Measurements from ENCODE around the gene RAB3GAP2. TPM values are rescaled to one million over a fixed set of nuclear protein-coding genes. Genes with fewer than 3 reads are reported as not detected.
A peak's percentile ranks its signal among the peaks of the same experiment; 100 is the strongest.

The RAB3GAP2 gene
- total RNA-seq, 1 experiment from 2014 or later, result 64.3 TPM

DNA sequence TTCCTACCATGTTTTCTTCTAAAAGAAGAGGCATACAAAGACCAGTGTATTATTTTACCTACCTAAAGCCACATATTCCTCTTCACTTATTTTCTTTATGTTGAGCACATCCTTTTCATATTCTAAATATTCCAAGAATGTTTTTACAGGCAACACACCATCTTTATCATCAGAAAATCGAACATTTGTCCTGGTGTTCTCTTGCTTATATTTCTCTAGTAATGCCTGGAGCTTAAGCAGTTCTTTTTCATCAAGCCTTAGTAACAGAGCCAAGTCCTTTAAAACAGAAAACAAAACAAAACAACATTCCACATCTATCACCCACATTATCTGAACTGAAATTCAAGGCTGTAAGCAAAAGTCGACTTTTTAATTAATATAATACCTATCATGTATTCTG lies 89.6 kb downstream of the RAB3GAP2 start (continued):
- TF ChIP-seq, protein P1, sequence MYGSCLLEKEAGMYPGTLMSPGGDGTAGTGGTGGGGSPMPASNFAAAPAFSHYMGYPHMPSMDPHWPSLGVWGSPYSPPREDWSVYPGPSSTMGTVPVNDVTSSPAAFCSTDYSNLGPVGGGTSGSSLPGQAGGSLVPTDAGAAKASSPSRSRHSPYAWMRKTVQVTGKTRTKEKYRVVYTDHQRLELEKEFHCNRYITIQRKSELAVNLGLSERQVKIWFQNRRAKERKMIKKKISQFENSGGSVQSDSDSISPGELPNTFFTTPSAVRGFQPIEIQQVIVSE (CRISPR knock-in tag; IDR thresholded peaks at IDR 0.05; ENCODE audit: borderline replicate concordance), result no peak
- TF ChIP-seq NR2C2 (CRISPR knock-in tag; IDR thresholded peaks at IDR 0.05), result no peak
- TF ChIP-seq CREB1 (CRISPR knock-in tag; IDR thresholded peaks at IDR 0.05), result no peak
- no peak for TF ChIP-seq NR3C1 (CRISPR knock-in tag; conservative IDR thresholded peaks at IDR 0.05; ENCODE audit: low read depth)
- no peak for TF ChIP-seq RORB (CRISPR knock-in tag; IDR thresholded peaks at IDR 0.05)
- no peak for TF ChIP-seq SMAD4 (CRISPR knock-in tag; IDR thresholded peaks at IDR 0.05)

DNA sequence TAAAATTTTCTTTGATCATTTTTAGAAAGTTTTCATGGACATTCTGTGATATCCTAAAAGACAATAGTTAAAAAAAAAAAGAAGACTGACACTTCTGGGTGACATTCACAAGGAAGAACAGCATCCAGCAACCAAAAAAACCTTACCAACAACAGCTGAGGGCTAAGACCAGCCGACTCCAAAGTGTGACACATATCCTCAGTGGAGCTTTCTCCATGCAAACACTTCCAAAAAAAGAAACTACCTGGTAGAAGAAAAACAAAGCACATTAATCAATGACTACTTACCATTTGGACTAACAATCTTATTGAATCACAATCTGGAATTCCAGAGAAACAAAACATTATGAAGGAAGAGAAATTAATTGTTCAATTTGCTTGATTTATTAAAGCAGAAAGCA lies 90.1 kb downstream of the RAB3GAP2 start:
- Mint-ChIP-seq H3K9me3 (no peaks in the 10 kb centered on the region), H3K27me3 (ENCODE audit: low read depth) (no peaks in the 10 kb centered on the region), H3K4me3 (no peak overlapping the region), H3K36me3 (peaks cover 34% of the 10 kb centered on the region), H3K4me1 (no peaks in the 10 kb centered on the region), H3K27ac (no peak overlapping the region)
- ATAC-seq (no peak), DNase-seq (ENCODE audit: low spot score) (no peak)
- CTCF ChIA-PET, result no interaction called here
- TF ChIP-seq ZNF396 (CRISPR knock-in tag; IDR thresholded peaks at IDR 0.05; ENCODE audit: borderline replicate concordance) (no peak), ATF1 (CRISPR knock-in tag; IDR thresholded peaks at IDR 0.05) (no peak), ZNF416 (CRISPR knock-in tag; IDR thresholded peaks at IDR 0.05) (no peak), ZNF121 (CRISPR knock-in tag; IDR thresholded peaks at IDR 0.05) (no peak), KAT7 (CRISPR knock-in tag; IDR thresholded peaks at IDR 0.05; ENCODE audit: borderline replicate concordance) (no peak), MYBL2 (CRISPR knock-in tag; IDR thresholded peaks at IDR 0.05) (no peak), FOXK1 (CRISPR knock-in tag; IDR thresholded peaks at IDR 0.05) (no peak), GTF2I (CRISPR knock-in tag; conservative IDR thresholded peaks at IDR 0.05) (no peak), ZNF219 (CRISPR knock-in tag; IDR thresholded peaks at IDR 0.05; ENCODE audit: borderline replicate concordance) (no peak), SMAD4 (CRISPR knock-in tag; IDR thresholded peaks at IDR 0.05) (no peak), JAZF1 (CRISPR knock-in tag; IDR thresholded peaks at IDR 0.05) (no peak), NFATC4 (CRISPR knock-in tag; IDR thresholded peaks at IDR 0.05) (no peak), CBFB (CRISPR knock-in tag; IDR thresholded peaks at IDR 0.05; ENCODE audit: low read depth) (no peak)
- TF ChIP-seq, protein P2, sequence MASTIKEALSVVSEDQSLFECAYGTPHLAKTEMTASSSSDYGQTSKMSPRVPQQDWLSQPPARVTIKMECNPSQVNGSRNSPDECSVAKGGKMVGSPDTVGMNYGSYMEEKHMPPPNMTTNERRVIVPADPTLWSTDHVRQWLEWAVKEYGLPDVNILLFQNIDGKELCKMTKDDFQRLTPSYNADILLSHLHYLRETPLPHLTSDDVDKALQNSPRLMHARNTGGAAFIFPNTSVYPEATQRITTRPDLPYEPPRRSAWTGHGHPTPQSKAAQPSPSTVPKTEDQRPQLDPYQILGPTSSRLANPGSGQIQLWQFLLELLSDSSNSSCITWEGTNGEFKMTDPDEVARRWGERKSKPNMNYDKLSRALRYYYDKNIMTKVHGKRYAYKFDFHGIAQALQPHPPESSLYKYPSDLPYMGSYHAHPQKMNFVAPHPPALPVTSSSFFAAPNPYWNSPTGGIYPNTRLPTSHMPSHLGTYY (CRISPR knock-in tag; IDR thresholded peaks at IDR 0.05), result no peak
- TF ChIP-seq, protein P3, sequence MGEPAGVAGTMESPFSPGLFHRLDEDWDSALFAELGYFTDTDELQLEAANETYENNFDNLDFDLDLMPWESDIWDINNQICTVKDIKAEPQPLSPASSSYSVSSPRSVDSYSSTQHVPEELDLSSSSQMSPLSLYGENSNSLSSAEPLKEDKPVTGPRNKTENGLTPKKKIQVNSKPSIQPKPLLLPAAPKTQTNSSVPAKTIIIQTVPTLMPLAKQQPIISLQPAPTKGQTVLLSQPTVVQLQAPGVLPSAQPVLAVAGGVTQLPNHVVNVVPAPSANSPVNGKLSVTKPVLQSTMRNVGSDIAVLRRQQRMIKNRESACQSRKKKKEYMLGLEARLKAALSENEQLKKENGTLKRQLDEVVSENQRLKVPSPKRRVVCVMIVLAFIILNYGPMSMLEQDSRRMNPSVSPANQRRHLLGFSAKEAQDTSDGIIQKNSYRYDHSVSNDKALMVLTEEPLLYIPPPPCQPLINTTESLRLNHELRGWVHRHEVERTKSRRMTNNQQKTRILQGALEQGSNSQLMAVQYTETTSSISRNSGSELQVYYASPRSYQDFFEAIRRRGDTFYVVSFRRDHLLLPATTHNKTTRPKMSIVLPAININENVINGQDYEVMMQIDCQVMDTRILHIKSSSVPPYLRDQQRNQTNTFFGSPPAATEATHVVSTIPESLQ (CRISPR knock-in tag; IDR thresholded peaks at IDR 0.05), result no peak
- TF ChIP-seq, protein P4, sequence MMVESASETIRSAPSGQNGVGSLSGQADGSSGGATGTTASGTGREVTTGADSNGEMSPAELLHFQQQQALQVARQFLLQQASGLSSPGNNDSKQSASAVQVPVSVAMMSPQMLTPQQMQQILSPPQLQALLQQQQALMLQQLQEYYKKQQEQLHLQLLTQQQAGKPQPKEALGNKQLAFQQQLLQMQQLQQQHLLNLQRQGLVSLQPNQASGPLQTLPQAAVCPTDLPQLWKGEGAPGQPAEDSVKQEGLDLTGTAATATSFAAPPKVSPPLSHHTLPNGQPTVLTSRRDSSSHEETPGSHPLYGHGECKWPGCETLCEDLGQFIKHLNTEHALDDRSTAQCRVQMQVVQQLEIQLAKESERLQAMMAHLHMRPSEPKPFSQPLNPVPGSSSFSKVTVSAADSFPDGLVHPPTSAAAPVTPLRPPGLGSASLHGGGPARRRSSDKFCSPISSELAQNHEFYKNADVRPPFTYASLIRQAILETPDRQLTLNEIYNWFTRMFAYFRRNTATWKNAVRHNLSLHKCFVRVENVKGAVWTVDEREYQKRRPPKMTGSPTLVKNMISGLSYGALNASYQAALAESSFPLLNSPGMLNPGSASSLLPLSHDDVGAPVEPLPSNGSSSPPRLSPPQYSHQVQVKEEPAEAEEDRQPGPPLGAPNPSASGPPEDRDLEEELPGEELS (CRISPR knock-in tag; IDR thresholded peaks at IDR 0.05), result no peak
- POLR2A ChIA-PET, result no interaction called here

DNA sequence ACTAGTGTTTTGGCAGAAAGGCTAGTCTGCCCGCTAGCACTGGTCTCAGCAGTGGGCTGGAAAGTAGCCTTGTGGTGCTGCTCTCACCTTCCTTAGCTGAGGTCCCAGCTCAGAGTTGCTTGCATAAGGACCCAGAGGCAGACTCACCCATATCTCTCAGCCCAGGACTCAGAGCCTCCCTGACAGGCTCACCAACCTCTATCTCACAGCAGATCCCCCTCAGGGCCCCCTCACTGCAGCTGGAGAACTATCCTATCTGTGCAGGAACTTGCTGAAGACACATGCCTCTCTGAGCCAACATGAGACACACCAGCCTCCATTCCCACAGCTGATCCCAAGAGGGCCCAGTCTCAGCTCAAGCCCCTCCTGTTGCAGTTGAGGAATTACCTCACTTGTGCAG lies 95.7 kb downstream of the RAB3GAP2 start:
- DNase-seq (ENCODE audit: low spot score), result no peak
- H3K27ac Mint-ChIP-seq, result 0 out of 2 replicates have a peak overlapping the region, but pooled peaks have one; percentile 31
- TF ChIP-seq CREB1 (CRISPR knock-in tag; IDR thresholded peaks at IDR 0.05) (no peak), NR2C2 (CRISPR knock-in tag; IDR thresholded peaks at IDR 0.05) (no peak), OVOL2 (CRISPR knock-in tag; IDR thresholded peaks at IDR 0.05; ENCODE audit: borderline replicate concordance) (no peak), CBFB (CRISPR knock-in tag; IDR thresholded peaks at IDR 0.05; ENCODE audit: low read depth) (no peak), ETV6 (CRISPR knock-in tag; IDR thresholded peaks at IDR 0.05) (no peak), ATF1 (CRISPR knock-in tag; IDR thresholded peaks at IDR 0.05) (no peak), JUN (CRISPR knock-in tag; IDR thresholded peaks at IDR 0.05) (no peak), ZNF416 (CRISPR knock-in tag; IDR thresholded peaks at IDR 0.05) (no peak), FOXK1 (CRISPR knock-in tag; IDR thresholded peaks at IDR 0.05) (no peak), ZNF317 (CRISPR knock-in tag; IDR thresholded peaks at IDR 0.05; ENCODE audit: borderline replicate concordance, low read depth) (no peak), ZNF232 (CRISPR knock-in tag; IDR thresholded peaks at IDR 0.05) (no peak)
- TF ChIP-seq, protein P5, sequence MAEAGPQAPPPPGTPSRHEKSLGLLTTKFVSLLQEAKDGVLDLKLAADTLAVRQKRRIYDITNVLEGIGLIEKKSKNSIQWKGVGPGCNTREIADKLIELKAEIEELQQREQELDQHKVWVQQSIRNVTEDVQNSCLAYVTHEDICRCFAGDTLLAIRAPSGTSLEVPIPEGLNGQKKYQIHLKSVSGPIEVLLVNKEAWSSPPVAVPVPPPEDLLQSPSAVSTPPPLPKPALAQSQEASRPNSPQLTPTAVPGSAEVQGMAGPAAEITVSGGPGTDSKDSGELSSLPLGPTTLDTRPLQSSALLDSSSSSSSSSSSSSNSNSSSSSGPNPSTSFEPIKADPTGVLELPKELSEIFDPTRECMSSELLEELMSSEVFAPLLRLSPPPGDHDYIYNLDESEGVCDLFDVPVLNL (CRISPR knock-in tag; IDR thresholded peaks at IDR 0.05; ENCODE audit: borderline replicate concordance, low read depth), result no peak
- TF ChIP-seq, protein P6, sequence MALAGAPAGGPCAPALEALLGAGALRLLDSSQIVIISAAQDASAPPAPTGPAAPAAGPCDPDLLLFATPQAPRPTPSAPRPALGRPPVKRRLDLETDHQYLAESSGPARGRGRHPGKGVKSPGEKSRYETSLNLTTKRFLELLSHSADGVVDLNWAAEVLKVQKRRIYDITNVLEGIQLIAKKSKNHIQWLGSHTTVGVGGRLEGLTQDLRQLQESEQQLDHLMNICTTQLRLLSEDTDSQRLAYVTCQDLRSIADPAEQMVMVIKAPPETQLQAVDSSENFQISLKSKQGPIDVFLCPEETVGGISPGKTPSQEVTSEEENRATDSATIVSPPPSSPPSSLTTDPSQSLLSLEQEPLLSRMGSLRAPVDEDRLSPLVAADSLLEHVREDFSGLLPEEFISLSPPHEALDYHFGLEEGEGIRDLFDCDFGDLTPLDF (CRISPR knock-in tag; IDR thresholded peaks at IDR 0.05), result no peak

More for the DNA sequence above, 95.7 kb downstream of the RAB3GAP2 start:
- ChIA-PET CTCF (no interaction called here), POLR2A (no interaction called here)
- Mint-ChIP-seq H3K4me1 (no peaks in the 10 kb centered on the region), H3K9me3 (no peaks in the 10 kb centered on the region), H3K27me3 (ENCODE audit: low read depth) (no peaks in the 10 kb centered on the region), H3K4me3 (no peak overlapping the region), H3K36me3 (peaks cover 39% of the 10 kb centered on the region)
- no peak; the same call in 1 of the 2 replicates for ATAC-seq
